Measurements from ENCODE around the gene TMEM245. TPM values are rescaled to one million over a fixed set of nuclear protein-coding genes. Genes with fewer than 3 reads are reported as not detected.

The TMEM245 gene
- total RNA-seq, 2 experiments from 2014 or later, result 25.9 to 39.2 TPM

- Mint-ChIP-seq H3K27me3 (no peaks in the 10 kb centered on the region), H3K27ac (peak overlapping the region; percentile 29), H3K4me1 (peaks cover 24% of the 10 kb centered on the region), H3K4me3 (no peak overlapping the region), H3K9me3 (ENCODE audit: low read depth) (no peaks in the 10 kb centered on the region), H3K36me3 (peaks cover 5% of the 10 kb centered on the region)
- ATAC-seq (no peak), DNase-seq (no peak)
- CTCF ChIA-PET, result interaction anchor here (0.9 kb wide), 1 partner anchor 67 kb away, joined by 5 read pairs; no protein-coding TSS in a partner anchor
These were observed 3.2 kb upstream of the TMEM245 start for GRCh38 chr9:109122726-109123621.

- no peak for ATAC-seq
- peaks cover 38% of the 10 kb centered on the region for H3K4me1 Mint-ChIP-seq
- CTCF ChIA-PET, result interaction anchor here (1.2 kb wide), 1 partner anchor 328 kb away, joined by 3 read pairs; no protein-coding TSS in a partner anchor
These were observed 1.6 kb upstream of the TMEM245 start for GRCh38 chr9:109121232-109121796.

GRCh38 chr9:109120204-109120789 is 550 bp upstream of the TMEM245 start:
- peaks cover 21% of the 10 kb centered on the region for H3K36me3 Mint-ChIP-seq
- peaks cover 43% of the 10 kb centered on the region for H3K4me1 Mint-ChIP-seq
- no peak for DNase-seq
- H3K27me3 Mint-ChIP-seq, result no peaks in the 10 kb centered on the region
- CTCF ChIA-PET, result interaction anchor here (1.2 to 1.3 kb wide), 2 partner anchors 24 to 329 kb away, joined by 3 read pairs; no protein-coding TSS in a partner anchor
- peak overlapping the region; percentile 92 for H3K4me3 Mint-ChIP-seq
- H3K27ac Mint-ChIP-seq, result peak overlapping the region; percentile 84
- H3K9me3 Mint-ChIP-seq (ENCODE audit: low read depth), result no peaks in the 10 kb centered on the region
- no peak for ATAC-seq

More at GRCh38 chr9:109121232-109121796, 1.6 kb upstream of the TMEM245 start:
- Mint-ChIP-seq H3K9me3 (ENCODE audit: low read depth) (no peaks in the 10 kb centered on the region), H3K27ac (no peak overlapping the region), H3K27me3 (no peaks in the 10 kb centered on the region), H3K4me3 (no peak overlapping the region), H3K36me3 (peaks cover 17% of the 10 kb centered on the region)
- DNase-seq, result no peak

GRCh38 chr9:109118808-109119438 is 824 bp downstream of the TMEM245 start:
- Mint-ChIP-seq H3K27ac (peak overlapping the region; percentile 85), H3K4me3 (peak overlapping the region; percentile 92), H3K27me3 (no peaks in the 10 kb centered on the region), H3K36me3 (peaks cover 28% of the 10 kb centered on the region), H3K4me1 (peaks cover 53% of the 10 kb centered on the region), H3K9me3 (ENCODE audit: low read depth) (no peaks in the 10 kb centered on the region)
- no peak for ATAC-seq
- peak; percentile 46 for DNase-seq
- CTCF ChIA-PET, result interaction anchor here (1.0 to 1.9 kb wide), 4 partner anchors 15 to 291 kb away, joined by 3 to 6 read pairs (median 3); no protein-coding TSS in a partner anchor

DNA sequence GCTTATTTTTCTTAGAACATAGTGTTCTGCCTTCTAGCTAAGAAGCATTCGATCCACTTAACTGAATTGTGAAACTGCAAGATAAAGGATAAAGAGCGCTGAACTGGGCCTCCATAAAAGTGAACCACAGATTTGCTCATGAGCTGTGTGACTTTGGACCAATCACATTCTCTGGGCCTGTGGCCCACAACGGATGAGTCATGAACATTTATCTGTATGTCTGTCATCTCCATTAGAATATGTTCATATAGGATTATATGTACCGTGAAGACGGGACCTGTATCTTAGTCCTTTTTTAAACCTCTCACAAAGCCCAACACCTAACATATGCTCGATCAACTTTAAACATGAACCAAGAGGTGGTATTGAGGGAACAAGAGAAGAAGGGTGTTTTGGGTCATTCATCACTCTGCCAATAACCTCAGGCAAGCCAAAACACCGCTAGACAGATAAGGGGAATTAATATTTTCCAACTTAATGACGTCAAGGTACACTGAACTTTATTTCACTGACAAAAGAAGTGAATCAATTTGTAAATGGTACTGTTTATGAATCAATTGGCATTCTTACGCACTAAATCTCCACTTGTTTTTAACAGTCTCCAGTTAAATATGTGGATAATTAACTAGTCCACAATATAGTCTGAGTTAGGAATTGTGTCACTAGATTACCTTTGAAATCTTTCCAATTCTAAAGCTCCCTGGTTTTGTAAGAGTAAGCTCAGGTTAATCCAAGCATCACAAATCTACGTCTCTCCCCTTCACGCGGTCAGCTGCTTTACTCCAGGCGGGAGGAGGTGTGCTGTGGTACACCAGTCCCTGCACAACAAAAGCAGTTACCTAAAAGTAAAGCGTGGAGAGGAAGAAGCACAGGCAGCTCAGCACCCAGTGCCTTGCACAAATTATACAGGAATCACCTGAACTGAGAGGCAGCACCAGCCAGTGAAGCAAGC is 1.6 kb downstream of the TMEM245 start:
- H3K4me3 Mint-ChIP-seq, result peak overlapping the region; percentile 92
- CTCF ChIA-PET, result interaction anchor here (0.7 to 1.9 kb wide), 4 partner anchors 12 to 292 kb away, joined by 3 to 6 read pairs (median 3); no protein-coding TSS in a partner anchor
- peaks cover 54% of the 10 kb centered on the region for H3K4me1 Mint-ChIP-seq
- no peaks in the 10 kb centered on the region for H3K27me3 Mint-ChIP-seq
- ATAC-seq, result peak; percentile 27
- peak; percentile 78 for DNase-seq
- H3K27ac Mint-ChIP-seq, result peak overlapping the region; percentile 85
- no peaks in the 10 kb centered on the region for H3K9me3 Mint-ChIP-seq (ENCODE audit: low read depth)
- peaks cover 29% of the 10 kb centered on the region for H3K36me3 Mint-ChIP-seq

DNA sequence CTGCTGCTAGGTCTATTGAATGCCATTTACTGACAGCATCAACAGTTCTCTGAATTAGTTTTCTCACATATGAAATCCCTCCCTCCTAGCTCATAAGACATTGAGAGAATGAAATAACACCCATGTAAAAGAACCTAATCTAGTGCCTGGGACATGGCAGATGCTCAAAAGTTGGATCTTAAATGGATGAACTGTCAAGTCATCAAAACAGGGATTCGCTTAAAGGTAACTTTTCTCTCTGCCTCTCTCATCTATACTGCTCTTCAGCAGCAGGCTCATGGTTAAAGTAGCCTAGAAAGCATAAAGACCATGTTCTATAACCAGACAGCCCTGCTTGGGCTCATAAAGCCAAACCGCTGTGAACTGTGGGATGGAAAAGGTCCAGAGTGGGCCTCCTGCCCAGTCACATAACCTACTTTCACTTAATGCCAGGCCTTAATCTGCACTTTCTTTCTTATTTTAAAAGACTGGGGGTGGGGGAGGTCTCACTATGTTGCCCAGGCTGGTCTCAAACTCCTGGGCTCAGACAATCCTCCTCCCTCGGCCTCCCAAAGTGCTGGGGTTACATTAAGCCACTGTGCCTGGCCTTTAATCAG is 3.7 kb downstream of the TMEM245 start:
- H3K4me3 Mint-ChIP-seq, result no peak overlapping the region
- no peaks in the 10 kb centered on the region for H3K9me3 Mint-ChIP-seq (ENCODE audit: low read depth)
- CTCF ChIA-PET, result interaction anchor here (0.6 kb wide), 1 partner anchor 1029 kb away, joined by 4 read pairs; no protein-coding TSS in a partner anchor
- H3K36me3 Mint-ChIP-seq, result peaks cover 30% of the 10 kb centered on the region
- DNase-seq (no peak), ATAC-seq (no peak)
- H3K27me3 Mint-ChIP-seq, result no peaks in the 10 kb centered on the region
- H3K4me1 Mint-ChIP-seq, result peaks cover 57% of the 10 kb centered on the region
- H3K27ac Mint-ChIP-seq, result no peak overlapping the region

DNA sequence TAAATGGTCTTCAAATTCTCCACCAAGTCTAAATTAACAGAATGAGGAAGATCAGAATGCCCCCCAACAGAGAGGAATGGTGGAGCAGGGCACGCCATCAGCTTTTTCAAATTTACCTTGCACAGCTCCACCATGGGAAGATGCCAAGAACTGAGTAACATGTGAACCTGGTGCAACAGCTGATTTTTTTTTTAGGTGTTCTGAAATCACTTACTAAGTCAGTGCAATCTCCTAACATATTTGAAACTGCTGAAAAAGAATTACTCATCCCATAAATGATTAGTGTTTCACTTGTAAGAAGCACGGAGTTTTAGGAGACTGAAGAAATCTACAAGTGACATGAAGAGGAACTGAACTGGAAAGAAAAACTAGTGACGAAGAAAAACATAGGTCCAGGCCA is 5.1 kb downstream of the TMEM245 start:
- H3K27me3 Mint-ChIP-seq, result no peaks in the 10 kb centered on the region
- no peak for DNase-seq
- no peak overlapping the region for H3K27ac Mint-ChIP-seq
- ATAC-seq, result no peak
- H3K4me3 Mint-ChIP-seq, result no peak overlapping the region
- H3K4me1 Mint-ChIP-seq, result peaks cover 60% of the 10 kb centered on the region
- H3K36me3 Mint-ChIP-seq, result peaks cover 30% of the 10 kb centered on the region
- CTCF ChIA-PET, result no interaction called here
- H3K9me3 Mint-ChIP-seq (ENCODE audit: low read depth), result no peaks in the 10 kb centered on the region

- Mint-ChIP-seq H3K36me3 (peaks cover 32% of the 10 kb centered on the region), H3K4me3 (no peak overlapping the region), H3K27me3 (no peaks in the 10 kb centered on the region), H3K27ac (no peak overlapping the region), H3K9me3 (ENCODE audit: low read depth) (no peaks in the 10 kb centered on the region), H3K4me1 (peaks cover 65% of the 10 kb centered on the region)
- CTCF ChIA-PET, result no interaction called here
- no peak for ATAC-seq
- no peak for DNase-seq
These were observed 5.7 kb downstream of the TMEM245 start for GRCh38 chr9:109113892-109114609.

GRCh38 chr9:109113254-109113653 is 6.5 kb downstream of the TMEM245 start:
- Mint-ChIP-seq H3K27ac (no peak overlapping the region), H3K27me3 (no peaks in the 10 kb centered on the region), H3K4me1 (peaks cover 65% of the 10 kb centered on the region), H3K9me3 (ENCODE audit: low read depth) (no peaks in the 10 kb centered on the region), H3K36me3 (peaks cover 31% of the 10 kb centered on the region), H3K4me3 (no peak overlapping the region)
- CTCF ChIA-PET, result no interaction called here
- ATAC-seq (no peak), DNase-seq (no peak)

DNA sequence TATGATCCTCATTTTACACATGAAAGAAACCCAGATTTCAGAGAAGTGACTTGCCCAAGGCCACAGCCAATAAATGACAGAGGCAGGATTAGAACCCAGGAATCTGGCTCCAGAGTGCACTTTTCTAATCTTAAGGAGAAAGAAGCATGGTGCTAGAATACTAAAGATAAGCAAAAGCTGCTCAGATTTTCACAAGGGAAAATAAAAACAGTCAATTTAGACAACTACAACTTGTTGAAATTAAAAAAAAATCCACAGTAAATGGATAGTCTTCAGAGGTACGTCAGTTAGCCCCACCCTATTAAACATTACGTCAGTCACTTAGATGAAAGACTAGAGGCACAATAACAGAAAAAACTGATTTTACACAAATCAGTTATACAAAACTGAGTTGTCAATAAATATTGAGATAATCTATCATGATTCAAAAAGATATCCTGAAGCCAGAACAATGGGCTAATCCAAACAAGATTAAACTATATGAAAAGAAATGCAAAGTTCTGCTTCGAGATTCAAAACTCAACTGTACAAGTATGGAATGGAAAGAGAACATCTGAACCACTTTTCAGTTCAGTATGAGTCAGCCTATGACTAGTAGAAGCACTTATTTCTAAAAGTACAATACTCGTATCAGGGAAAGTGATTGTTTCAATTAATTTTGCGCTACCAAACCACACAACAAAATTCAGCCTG is 9.3 kb downstream of the TMEM245 start:
- Mint-ChIP-seq H3K27me3 (no peaks in the 10 kb centered on the region), H3K27ac (peak overlapping the region; percentile 66), H3K9me3 (ENCODE audit: low read depth) (no peaks in the 10 kb centered on the region), H3K4me3 (peak overlapping the region; percentile 6), H3K36me3 (peaks cover 21% of the 10 kb centered on the region), H3K4me1 (peaks cover 57% of the 10 kb centered on the region)
- ATAC-seq, result peak; percentile 84
- DNase-seq, result no peak
- CTCF ChIA-PET, result interaction anchor here (1.0 kb wide), 1 partner anchor 13 kb away, joined by 3 read pairs; no protein-coding TSS in a partner anchor

DNA sequence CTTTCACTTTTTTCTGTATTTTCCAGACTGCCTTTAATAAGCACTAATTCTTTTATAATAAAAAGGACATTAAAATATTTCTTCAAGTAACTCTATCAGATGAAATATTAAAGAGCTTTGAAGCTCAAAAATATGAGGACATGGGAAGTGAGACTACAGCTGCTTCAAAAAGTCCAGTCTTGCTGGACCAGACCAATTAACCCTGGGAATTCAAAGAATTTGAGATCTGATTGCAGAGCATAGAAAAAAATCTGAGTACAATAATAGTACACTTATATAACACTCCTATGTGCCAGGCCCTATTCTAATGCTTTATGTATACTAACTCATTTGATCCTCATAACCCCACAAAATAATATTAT is 9.8 kb downstream of the TMEM245 start:
- H3K4me3 Mint-ChIP-seq, result no peak overlapping the region
- peak overlapping the region; percentile 66 for H3K27ac Mint-ChIP-seq
- H3K27me3 Mint-ChIP-seq, result no peaks in the 10 kb centered on the region
- H3K4me1 Mint-ChIP-seq, result peaks cover 57% of the 10 kb centered on the region
- CTCF ChIA-PET, result no interaction called here
- H3K9me3 Mint-ChIP-seq (ENCODE audit: low read depth), result no peaks in the 10 kb centered on the region
- DNase-seq, result no peak
- H3K36me3 Mint-ChIP-seq, result peaks cover 26% of the 10 kb centered on the region
- no peak for ATAC-seq
